Ovary (tissue), 3 donors: ENCODE measurements around the gene TFF2.

Source experiments
- EP300 ChIP-seq: sonication (generic); formaldehyde crosslinking; IDR thresholded peaks from one replicate; pipeline ENCODE4 v1.6.1; 2017; ENCODE audit warnings: antibody characterized with exemption
- POLR2A ChIP-seq: fragments of 450-650 bp; IDR thresholded peaks from one replicate; pipeline ENCODE4 v1.6.1; 2017; ENCODE audit warnings: antibody characterized with exemption, mild to moderate bottlenecking, moderate library complexity
- TF ChIP-seq, protein P1 (sequence below), 3 donors: fragments of 450-650 bp in 2 of 3; fragments of 200-600 bp in 1 of 3; IDR thresholded peaks; one replicate each; pipeline versions ENCODE4 v1.5.1 to v1.8.0; 2016 to 2022; ENCODE audit warnings: antibody characterized with exemption in 3 of 3, mild to moderate bottlenecking in 1 of 3
- donor health status: DM: no; HTN: no; CAD: no.

DNA sequence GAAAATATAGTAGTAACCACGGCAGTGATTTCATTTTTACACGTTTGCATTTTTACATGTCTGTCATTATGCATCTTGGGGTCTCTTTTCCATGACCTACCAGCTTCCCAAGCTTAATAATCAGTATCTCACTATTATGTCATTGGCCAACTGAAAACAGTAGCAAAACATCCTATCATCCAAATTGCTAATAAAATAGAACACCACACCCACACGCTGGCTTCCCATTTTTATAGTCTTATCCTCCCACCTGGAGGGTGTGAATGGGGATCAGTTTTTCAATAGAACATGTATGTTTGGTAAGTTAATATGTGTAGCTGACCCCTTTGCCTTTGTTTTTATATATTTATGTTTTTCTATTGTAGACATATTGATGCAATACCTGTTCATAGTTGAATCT, 47.4 kb downstream of the TFF2 start:
- TF ChIP-seq POLR2A (no peak), EP300 (no peak)
- TF ChIP-seq, protein P1, sequence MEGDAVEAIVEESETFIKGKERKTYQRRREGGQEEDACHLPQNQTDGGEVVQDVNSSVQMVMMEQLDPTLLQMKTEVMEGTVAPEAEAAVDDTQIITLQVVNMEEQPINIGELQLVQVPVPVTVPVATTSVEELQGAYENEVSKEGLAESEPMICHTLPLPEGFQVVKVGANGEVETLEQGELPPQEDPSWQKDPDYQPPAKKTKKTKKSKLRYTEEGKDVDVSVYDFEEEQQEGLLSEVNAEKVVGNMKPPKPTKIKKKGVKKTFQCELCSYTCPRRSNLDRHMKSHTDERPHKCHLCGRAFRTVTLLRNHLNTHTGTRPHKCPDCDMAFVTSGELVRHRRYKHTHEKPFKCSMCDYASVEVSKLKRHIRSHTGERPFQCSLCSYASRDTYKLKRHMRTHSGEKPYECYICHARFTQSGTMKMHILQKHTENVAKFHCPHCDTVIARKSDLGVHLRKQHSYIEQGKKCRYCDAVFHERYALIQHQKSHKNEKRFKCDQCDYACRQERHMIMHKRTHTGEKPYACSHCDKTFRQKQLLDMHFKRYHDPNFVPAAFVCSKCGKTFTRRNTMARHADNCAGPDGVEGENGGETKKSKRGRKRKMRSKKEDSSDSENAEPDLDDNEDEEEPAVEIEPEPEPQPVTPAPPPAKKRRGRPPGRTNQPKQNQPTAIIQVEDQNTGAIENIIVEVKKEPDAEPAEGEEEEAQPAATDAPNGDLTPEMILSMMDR (IDR thresholded peaks at IDR 0.05): no peak
